Eye (tissue), 1 donor: Measurements from ENCODE around the gene MRPS9.

Experiments
- DNase-seq: peaks from one replicate; pipeline ENCODE4 v3.0.0-alpha.2; 2015

The MRPS9 gene

GRCh38 chr2:105080461-105080860 lies 42.6 kb downstream of the MRPS9 start:
- DNase-seq, result no peak

GRCh38 chr2:105081006-105081601 lies 43.2 kb downstream of the MRPS9 start:
- DNase-seq, result peak; percentile 77

- DNase-seq, result peak; percentile 20
Observed at GRCh38 chr2:105082107-105082506, 44.2 kb downstream of the MRPS9 start.

- DNase-seq, result no peak
Observed at GRCh38 chr2:105085525-105085924, 47.7 kb downstream of the MRPS9 start.

GRCh38 chr2:105087273-105087672 lies 49.4 kb downstream of the MRPS9 start:
- DNase-seq, result no peak

- DNase-seq, result no peak
Observed at GRCh38 chr2:105090091-105090490, 52.2 kb downstream of the MRPS9 start.

- no peak for DNase-seq
Observed at GRCh38 chr2:105092797-105093196, 54.9 kb downstream of the MRPS9 start.

GRCh38 chr2:105099153-105099552 lies 61.3 kb downstream of the MRPS9 start:
- DNase-seq, result no peak

- no peak for DNase-seq
Observed at GRCh38 chr2:105100046-105100840, 62.4 kb downstream of the MRPS9 start.

- no peak for DNase-seq
Observed at GRCh38 chr2:105102001-105102400, 64.1 kb downstream of the MRPS9 start.

GRCh38 chr2:105102963-105103421 lies 65.1 kb downstream of the MRPS9 start:
- DNase-seq, result peak; percentile 19

GRCh38 chr2:105103481-105103880 lies 65.6 kb downstream of the MRPS9 start:
- DNase-seq, result peak; percentile 44

GRCh38 chr2:105104208-105104731 lies 66.4 kb downstream of the MRPS9 start:
- no peak for DNase-seq

- DNase-seq, result no peak
Observed at GRCh38 chr2:105110295-105110829, 72.5 kb downstream of the MRPS9 start.

GRCh38 chr2:105111365-105112150 lies 73.7 kb downstream of the MRPS9 start:
- DNase-seq, result no peak

GRCh38 chr2:105112345-105112744 lies 74.5 kb downstream of the MRPS9 start:
- no peak for DNase-seq

- DNase-seq, result no peak
Observed at GRCh38 chr2:105113616-105114291, 75.9 kb downstream of the MRPS9 start.

- DNase-seq, result peak; percentile 85
Observed at GRCh38 chr2:105114551-105114950, 76.7 kb downstream of the MRPS9 start.

GRCh38 chr2:105116348-105116747 lies 78.5 kb downstream of the MRPS9 start:
- DNase-seq, result no peak

GRCh38 chr2:105117565-105117964 lies 79.7 kb downstream of the MRPS9 start:
- DNase-seq, result no peak

GRCh38 chr2:105118960-105119359 lies 81.1 kb downstream of the MRPS9 start:
- peak; percentile 37 for DNase-seq

GRCh38 chr2:105121434-105121833 lies 83.6 kb downstream of the MRPS9 start:
- DNase-seq, result no peak
